ENCODE results near the gene SAMD10. TPM values are rescaled to one million over a fixed set of nuclear protein-coding genes. Genes with fewer than 3 reads are reported as not detected.

Gene SAMD10
- total and polyA plus RNA-seq, 2 experiments from 2014 or later = 20.3 to 36.5 TPM

GRCh38 chr20:63945921-63946920 is 33.2 kb downstream of the SAMD10 start:
- no peaks in the 10 kb centered on the region for H3K27me3 ChIP-seq
- DNase-seq (ENCODE audit: low read depth in 1 of 2, low spot score in 1 of 2) = no peak
- H3K4me1 ChIP-seq (ENCODE audit: low read depth) = peaks cover 21% of the 10 kb centered on the region
- H3K9me3 ChIP-seq (ENCODE audit: low read depth) = no peaks in the 10 kb centered on the region
- H3K36me3 ChIP-seq = peaks cover 17% of the 10 kb centered on the region
- H3K4me3 ChIP-seq = no peak overlapping the region
- H3K27ac ChIP-seq = no peak overlapping the region
- TF ChIP-seq CTCF (IDR thresholded peaks at IDR 0.05; ENCODE audit: low read depth, low read length) = no peak

- Histone ChIP-seq H3K9me3 (ENCODE audit: low read depth) (no peaks in the 10 kb centered on the region), H3K27ac (no peak overlapping the region), H3K27me3 (no peaks in the 10 kb centered on the region), H3K4me1 (ENCODE audit: low read depth) (peaks cover 10% of the 10 kb centered on the region), H3K4me3 (no peak overlapping the region), H3K36me3 (peaks cover 23% of the 10 kb centered on the region)
- TF ChIP-seq CTCF (IDR thresholded peaks at IDR 0.05; ENCODE audit: low read depth, low read length) = no peak
- no peak for DNase-seq (ENCODE audit: low read depth in 1 of 2, low spot score in 1 of 2)
Measured at GRCh38 chr20:63945031-63945658, 34.3 kb downstream of the SAMD10 start.

GRCh38 chr20:63944078-63944941 is 35.1 kb downstream of the SAMD10 start:
- Histone ChIP-seq H3K27me3 (no peaks in the 10 kb centered on the region), H3K9me3 (ENCODE audit: low read depth) (no peaks in the 10 kb centered on the region), H3K4me1 (ENCODE audit: low read depth) (peaks cover 2% of the 10 kb centered on the region), H3K36me3 (peaks cover 24% of the 10 kb centered on the region), H3K27ac (no peak overlapping the region), H3K4me3 (no peak overlapping the region)
- no peak for DNase-seq (ENCODE audit: low read depth in 1 of 2, low spot score in 1 of 2)
- no peak for TF ChIP-seq CTCF (IDR thresholded peaks at IDR 0.05; ENCODE audit: low read depth, low read length)

DNA sequence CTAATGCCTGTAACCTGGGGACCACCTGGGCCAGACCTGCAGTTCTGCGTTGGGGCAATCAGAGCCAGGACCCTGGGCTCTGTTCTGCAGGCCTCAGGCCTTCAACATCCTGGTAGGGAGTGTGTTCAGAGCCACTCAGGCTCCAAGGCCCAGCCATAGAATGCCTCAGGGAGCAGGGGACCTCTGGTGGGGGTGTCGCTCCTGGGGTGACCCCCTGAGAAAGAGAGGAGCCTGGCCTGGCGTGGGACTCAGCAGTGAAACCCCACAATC is 35.7 kb downstream of the SAMD10 start:
- Histone ChIP-seq H3K9me3 (ENCODE audit: low read depth) (no peaks in the 10 kb centered on the region), H3K27me3 (no peaks in the 10 kb centered on the region), H3K4me1 (ENCODE audit: low read depth) (no peaks in the 10 kb centered on the region), H3K27ac (no peak overlapping the region), H3K36me3 (peaks cover 24% of the 10 kb centered on the region), H3K4me3 (no peak overlapping the region)
- TF ChIP-seq CTCF (IDR thresholded peaks at IDR 0.05; ENCODE audit: low read depth, low read length) = no peak
- no peak for DNase-seq (ENCODE audit: low read depth in 1 of 2, low spot score in 1 of 2)

GRCh38 chr20:63942969-63943807 is 36.3 kb downstream of the SAMD10 start:
- Histone ChIP-seq H3K4me1 (ENCODE audit: low read depth) (no peaks in the 10 kb centered on the region), H3K36me3 (peaks cover 24% of the 10 kb centered on the region), H3K9me3 (ENCODE audit: low read depth) (no peaks in the 10 kb centered on the region), H3K27ac (peak overlapping the region; percentile 69), H3K4me3 (no peak overlapping the region), H3K27me3 (no peaks in the 10 kb centered on the region)
- DNase-seq (ENCODE audit: low read depth in 1 of 2, low spot score in 1 of 2) = no peak
- TF ChIP-seq CTCF (IDR thresholded peaks at IDR 0.05; ENCODE audit: low read depth, low read length) = no peak

Measured in cardiac muscle cell (in vitro differentiated cells and primary cell).